Measurements from ENCODE around the gene CCNA2. TPM values are rescaled to one million over a fixed set of nuclear protein-coding genes. Genes with fewer than 3 reads are reported as not detected.
A peak's percentile ranks its signal among the peaks of the same experiment; 100 is the strongest.

The CCNA2 gene
- total RNA-seq: 10 to 100 TPM in 3 of 8 experiments, 1 to 10 TPM in 5; 1.5 to 65.6 (median 4.7) TPM

- ATAC-seq (replicated peaks in 6 of 8): peak; percentile 95 to 99 (median 98)
- peak within 1 kb of the TSS; percentile 38 to 55 (median 48) for H3K4me3 ChIP-seq
- H3K27ac ChIP-seq: peak within 1 kb of the TSS in 1 of 2 donors; percentile 28
- H3K4me1 ChIP-seq (replicated peaks in 1 of 2): no peaks in the 10 kb centered on the region
- 0 to 3% (median 2%) methylated on average over 4 to 17 of the region's 63 CpGs; no CpG with 5 or more reads in 5 of the 10 experiments for WGBS, 10 experiments
- in situ Hi-C loops (cut with MboI; ENCODE audit: low pct_unique_long_range_greater_than_20kb in 2 of 9, low sequenced_read_pairs in 9 of 9, unreplicated experiment in 9 of 9): no loop called here
Observed at GRCh38 chr4:121823505-121824170, at the start of gene CCNA2. CCNA2 (minus strand) TSS chr4:121823883; CDS start chr4:121823628, 255 bp downstream.

DNA sequence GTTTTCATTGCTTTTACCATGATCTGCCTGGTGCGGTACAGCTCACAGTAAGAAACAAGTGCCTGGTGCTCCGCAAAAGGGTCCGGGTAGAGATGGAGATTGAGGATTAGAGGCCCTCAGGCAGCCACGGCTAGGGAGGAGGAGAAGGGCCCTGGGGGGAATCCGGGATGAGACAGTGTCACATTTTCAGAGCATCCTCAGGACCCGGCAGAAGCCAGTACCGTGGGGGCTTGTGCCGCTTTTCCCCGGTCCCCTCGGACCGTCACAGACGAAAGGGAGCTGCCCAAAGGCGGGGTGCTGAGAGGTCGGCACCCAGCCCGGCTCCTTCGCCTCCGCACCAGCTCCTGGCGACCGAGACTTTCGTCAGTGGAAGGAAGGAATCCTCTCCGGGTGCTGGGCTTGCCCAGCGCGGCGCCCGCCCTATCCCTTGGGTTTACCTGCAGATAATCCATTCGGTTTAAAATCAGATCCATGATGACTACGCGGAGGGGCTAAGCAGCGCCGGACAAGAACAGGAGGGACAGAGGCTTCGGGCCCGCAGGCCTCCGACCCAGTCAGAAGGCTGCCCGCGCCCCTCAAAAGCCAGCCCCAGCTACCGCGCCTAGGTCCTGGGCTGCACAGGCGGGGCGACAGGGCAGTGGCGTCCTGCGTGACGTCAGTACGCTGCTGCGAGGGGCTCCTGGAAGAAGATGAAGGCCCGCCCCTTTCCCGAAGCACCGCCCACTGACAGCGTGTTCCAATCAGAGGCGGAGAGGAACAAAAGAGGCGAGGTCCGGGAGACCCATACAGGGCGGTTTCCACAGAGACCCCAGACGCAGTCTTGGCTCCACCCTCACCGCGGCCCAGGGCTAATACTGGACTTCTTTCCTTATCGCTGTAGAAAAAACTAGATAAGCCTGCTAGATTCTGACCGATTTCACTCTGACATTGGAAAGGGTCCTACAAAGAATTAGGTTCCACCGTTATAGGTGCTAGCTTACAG is 46.4 kb upstream of the CCNA2 start, which contains the start of gene BBS7:
BBS7 (minus strand) TSS at position 634 of the 982 bp plus-strand sequence; CDS start at position 473, 161 bp downstream.
- in situ Hi-C loops (cut with MboI; ENCODE audit: low pct_unique_long_range_greater_than_20kb in 2 of 9, low sequenced_read_pairs in 9 of 9, unreplicated experiment in 9 of 9): no loop called here
- H3K4me1 ChIP-seq (replicated peaks in 1 of 2): peaks cover 0 to 7% of the 10 kb centered on the region in 2 donors
- 0 to 4% (median 0%) methylated on average over 3 to 26 of the region's 58 CpGs; no CpG with 5 or more reads in 1 of the 10 experiments for WGBS, 10 experiments

GRCh38 chr4:121863799-121864198 is 40.1 kb upstream of the CCNA2 start:
- in situ Hi-C loops (cut with MboI; ENCODE audit: low pct_unique_long_range_greater_than_20kb in 2 of 9, low sequenced_read_pairs in 9 of 9, unreplicated experiment in 9 of 9): no loop called here

More for the DNA sequence above, 46.4 kb upstream of the CCNA2 start, which contains the start of gene BBS7:
- peak; percentile 90 to 97 (median 94) for ATAC-seq (replicated peaks in 6 of 8)
- Histone ChIP-seq H3K4me3 (peak within 1 kb of the TSS; percentile 55 to 77 (median 62)), H3K27ac (peak within 1 kb of the TSS; percentile 83 to 84)

DNA sequence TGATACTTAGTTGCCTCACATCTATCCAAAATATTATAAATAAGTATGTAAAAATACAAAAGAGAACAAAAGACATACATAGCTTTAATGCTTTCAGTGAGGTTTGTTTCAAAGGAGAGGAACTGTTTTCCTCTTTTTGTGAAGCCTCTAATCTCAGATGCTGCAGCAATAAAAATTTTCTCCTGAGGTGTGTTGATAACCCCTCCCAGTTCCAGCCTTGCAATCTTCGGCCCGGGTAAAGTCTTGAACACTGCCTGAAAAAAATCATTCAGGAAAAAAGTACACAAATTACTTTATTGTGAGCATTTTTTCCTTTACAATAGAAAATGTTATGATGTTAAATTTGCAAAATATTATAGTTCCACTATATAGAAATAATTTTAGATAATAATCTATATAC is 37.7 kb upstream of the CCNA2 start:
- 92 to 100% (median 100%) methylated on average over 1 to 2 of the region's 2 CpGs; no CpG with 5 or more reads in 1 of the 10 experiments for WGBS, 10 experiments
- no peak overlapping the region for H3K27ac ChIP-seq
- no peak for ATAC-seq (replicated peaks in 6 of 8)
- H3K4me1 ChIP-seq (replicated peaks in 1 of 2): peaks cover 6 to 10% of the 10 kb centered on the region in 2 donors
- H3K4me3 ChIP-seq: no peak overlapping the region
- in situ Hi-C loops (cut with MboI; ENCODE audit: low pct_unique_long_range_greater_than_20kb in 2 of 9, low sequenced_read_pairs in 9 of 9, unreplicated experiment in 9 of 9): no loop called here

More at GRCh38 chr4:121863799-121864198, 40.1 kb upstream of the CCNA2 start:
- peaks cover 6 to 13% of the 10 kb centered on the region in 2 donors for H3K4me1 ChIP-seq (replicated peaks in 1 of 2)
- H3K27ac ChIP-seq: no peak overlapping the region
- H3K4me3 ChIP-seq: no peak overlapping the region
- WGBS, 10 experiments: 8 to 100% (median 42%) methylated on average over 1 to 7 of the region's 7 CpGs; no CpG with 5 or more reads in 1 of the 10 experiments
- peak in 5 of 8 experiments; percentile 77 to 93 (median 83) for ATAC-seq (replicated peaks in 6 of 8)

DNA sequence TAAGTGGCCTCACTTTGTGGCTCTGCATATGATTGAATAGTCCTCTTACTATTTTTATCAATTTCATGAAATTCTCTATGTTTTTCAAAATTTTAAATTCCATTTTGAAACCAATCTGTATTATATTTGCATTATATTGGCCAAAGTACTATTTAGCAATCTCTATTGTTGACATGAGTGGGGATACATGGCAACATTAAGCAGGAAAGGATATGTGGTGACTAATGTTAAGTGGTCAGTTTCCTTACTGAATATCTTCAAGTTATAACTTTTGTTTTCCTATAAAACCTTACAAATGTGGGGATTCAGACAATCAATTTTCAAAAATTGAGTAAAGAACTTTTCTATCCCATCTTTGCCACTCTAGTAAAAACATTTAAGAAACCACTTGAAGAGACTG is 36.4 kb upstream of the CCNA2 start:
- Histone ChIP-seq H3K4me1 (replicated peaks in 1 of 2) (peaks cover 6 to 10% of the 10 kb centered on the region in 2 donors), H3K27ac (no peak overlapping the region), H3K4me3 (no peak overlapping the region)
- no peak for ATAC-seq (replicated peaks in 6 of 8)
- in situ Hi-C loops (cut with MboI; ENCODE audit: low pct_unique_long_range_greater_than_20kb in 2 of 9, low sequenced_read_pairs in 9 of 9, unreplicated experiment in 9 of 9): no loop called here

DNA sequence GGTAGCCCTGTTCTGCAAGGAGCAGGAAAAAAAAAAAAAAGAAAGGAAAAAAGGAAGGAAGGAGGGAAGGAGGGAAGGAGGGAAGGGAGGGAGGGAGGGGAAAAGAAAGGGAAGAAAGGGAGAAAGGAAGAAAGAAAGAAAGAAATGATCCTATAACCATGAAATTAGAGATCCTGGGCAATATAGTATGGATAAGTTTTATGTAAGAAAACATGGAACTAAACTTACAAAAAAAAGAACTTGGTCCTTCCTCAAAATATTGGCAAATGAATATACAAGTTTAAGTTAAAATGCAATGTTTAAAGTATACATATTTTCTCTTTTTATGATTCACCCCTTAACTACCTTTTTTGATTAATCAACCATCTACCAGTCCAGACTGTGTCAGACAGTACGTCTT is 27.7 kb upstream of the CCNA2 start:
- Histone ChIP-seq H3K4me3 (no peak overlapping the region), H3K4me1 (replicated peaks in 1 of 2) (no peaks in the 10 kb centered on the region), H3K27ac (no peak overlapping the region)
- ATAC-seq (replicated peaks in 6 of 8): no peak
- in situ Hi-C loops (cut with MboI; ENCODE audit: low pct_unique_long_range_greater_than_20kb in 2 of 9, low sequenced_read_pairs in 9 of 9, unreplicated experiment in 9 of 9): no loop called here
- WGBS, 10 experiments: 83 to 100% (median 100%) methylated on average over 1 of the region's 1 CpG; no CpG with 5 or more reads in 4 of the 10 experiments

DNA sequence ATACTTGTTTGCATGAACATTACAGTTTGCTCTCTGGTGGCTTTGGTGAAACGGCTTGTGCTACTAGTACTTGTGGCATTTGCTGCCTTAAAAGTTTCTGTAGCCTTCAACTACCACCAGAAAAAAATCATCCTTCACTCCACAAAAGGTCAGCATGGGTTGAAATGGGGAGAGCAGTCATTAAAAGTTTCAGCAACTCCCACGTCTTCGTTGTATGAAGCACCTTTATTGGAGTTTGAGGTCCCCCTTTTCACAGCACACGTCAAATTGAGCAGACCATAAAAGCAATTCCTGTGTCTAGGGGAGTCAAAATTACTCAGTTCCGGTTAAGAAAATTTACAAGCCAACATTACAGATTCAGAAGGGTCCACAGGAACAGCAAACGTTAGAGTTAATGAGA is 23.0 kb upstream of the CCNA2 start:
- WGBS, 10 experiments: 20 to 100% (median 84%) methylated on average over 1 to 6 of the region's 6 CpGs; no CpG with 5 or more reads in 2 of the 10 experiments
- no peaks in the 10 kb centered on the region for H3K4me1 ChIP-seq (replicated peaks in 1 of 2)
- ATAC-seq (replicated peaks in 6 of 8): no peak
- H3K27ac ChIP-seq: no peak overlapping the region
- no peak overlapping the region for H3K4me3 ChIP-seq
- in situ Hi-C loops (cut with MboI; ENCODE audit: low pct_unique_long_range_greater_than_20kb in 2 of 9, low sequenced_read_pairs in 9 of 9, unreplicated experiment in 9 of 9): no loop called here

- WGBS, 10 experiments: 70 to 100% (median 89%) methylated on average over 2 to 4 of the region's 4 CpGs; no CpG with 5 or more reads in 2 of the 10 experiments
- in situ Hi-C loops (cut with MboI; ENCODE audit: low pct_unique_long_range_greater_than_20kb in 2 of 9, low sequenced_read_pairs in 9 of 9, unreplicated experiment in 9 of 9): no loop called here
- Histone ChIP-seq H3K27ac (no peak overlapping the region), H3K4me3 (no peak overlapping the region), H3K4me1 (replicated peaks in 1 of 2) (no peaks in the 10 kb centered on the region)
- no peak for ATAC-seq (replicated peaks in 6 of 8)
Observed at GRCh38 chr4:121842862-121843261, 19.2 kb upstream of the CCNA2 start.

DNA sequence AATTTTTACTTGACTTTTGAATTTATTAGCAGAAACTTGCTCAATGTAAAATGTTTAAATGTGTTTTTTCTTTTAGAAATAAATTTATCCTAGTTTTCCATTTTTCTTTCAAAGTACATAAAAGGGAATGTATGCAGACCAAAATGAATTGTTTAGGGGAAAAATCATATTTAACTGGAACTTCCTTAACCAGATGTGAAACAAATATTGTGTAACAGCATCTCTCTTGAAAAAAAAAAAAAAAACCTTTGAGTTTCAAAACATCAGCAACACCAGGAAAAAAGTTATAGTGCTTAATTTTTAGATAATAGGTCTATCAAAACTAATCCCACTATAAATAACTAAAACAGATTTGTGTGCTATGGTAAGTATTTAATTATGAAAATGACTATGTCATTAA is 14.5 kb upstream of the CCNA2 start:
- Histone ChIP-seq H3K27ac (no peak overlapping the region), H3K4me1 (replicated peaks in 1 of 2) (no peaks in the 10 kb centered on the region), H3K4me3 (no peak overlapping the region)
- no peak for ATAC-seq (replicated peaks in 6 of 8)
- in situ Hi-C loops (cut with MboI; ENCODE audit: low pct_unique_long_range_greater_than_20kb in 2 of 9, low sequenced_read_pairs in 9 of 9, unreplicated experiment in 9 of 9): no loop called here

DNA sequence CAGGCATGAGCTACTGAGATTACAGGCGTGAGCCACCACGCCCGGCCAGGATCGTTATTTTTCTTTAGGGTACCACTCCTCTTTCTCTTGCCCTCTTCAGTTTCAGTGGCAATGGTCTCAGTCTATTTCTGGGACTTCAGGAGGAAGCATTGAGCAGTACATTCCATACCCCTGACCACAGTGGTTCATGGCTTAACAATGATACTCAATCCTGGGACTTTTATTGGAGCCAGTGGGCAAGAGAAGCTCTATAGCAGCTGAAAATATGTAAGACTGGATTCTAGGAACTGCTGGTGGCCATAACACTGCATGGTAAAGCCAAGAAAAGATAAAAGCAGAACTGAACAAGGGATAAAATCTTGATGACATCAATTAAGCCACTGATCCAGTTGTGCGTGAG is 5.8 kb upstream of the CCNA2 start:
- Histone ChIP-seq H3K27ac (no peak overlapping the region), H3K4me1 (replicated peaks in 1 of 2) (no peaks in the 10 kb centered on the region), H3K4me3 (no peak overlapping the region)
- WGBS, 10 experiments: 33 to 100% (median 84%) methylated on average over 1 to 5 of the region's 5 CpGs; no CpG with 5 or more reads in 1 of the 10 experiments
- no peak for ATAC-seq (replicated peaks in 6 of 8)
- in situ Hi-C loops (cut with MboI; ENCODE audit: low pct_unique_long_range_greater_than_20kb in 2 of 9, low sequenced_read_pairs in 9 of 9, unreplicated experiment in 9 of 9): no loop called here

DNA sequence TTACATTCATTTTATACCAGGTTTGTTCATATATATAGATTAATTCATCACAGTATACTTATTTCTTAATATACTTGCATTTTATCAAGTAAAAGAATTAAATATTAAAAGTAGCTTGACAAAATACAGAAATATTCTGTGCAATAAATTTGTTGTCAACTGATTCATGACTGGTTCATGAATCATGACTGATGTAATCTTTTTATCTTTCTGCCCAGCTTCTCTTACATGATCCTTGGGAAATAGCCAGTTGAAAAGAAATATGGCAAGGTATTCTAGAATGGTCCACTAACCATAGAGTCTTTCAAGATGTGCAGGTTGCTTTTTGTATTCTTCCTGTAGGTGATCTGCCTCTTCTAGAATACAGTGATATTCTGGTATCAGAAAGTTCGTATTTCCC is 4.2 kb upstream of the CCNA2 start:
- no peak for ATAC-seq (replicated peaks in 6 of 8)
- WGBS, 10 experiments: 40 to 100% (median 100%) methylated on average over 1 of the region's 1 CpG; no CpG with 5 or more reads in 4 of the 10 experiments

DNA sequence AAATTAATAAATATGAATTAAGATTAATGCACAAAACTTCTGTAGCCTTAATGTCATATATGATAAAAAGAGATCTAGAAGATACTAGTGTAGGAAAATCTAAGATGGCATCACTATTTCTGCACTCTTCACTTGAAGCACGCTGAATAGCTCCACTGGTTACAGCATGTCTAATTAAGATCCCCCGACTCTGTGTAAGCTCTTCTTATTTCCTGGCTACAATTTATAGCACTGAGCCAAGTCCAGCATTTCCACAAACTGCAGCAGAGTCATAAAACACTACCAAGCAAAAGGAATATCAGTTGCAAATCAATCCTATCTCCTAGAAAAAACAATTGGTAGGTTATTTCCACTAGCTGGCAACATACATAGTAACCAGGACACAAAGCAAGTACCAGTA is 1.3 kb upstream of the CCNA2 start:
- no peak for ATAC-seq (replicated peaks in 6 of 8)
- Histone ChIP-seq H3K4me3 (no peak overlapping the region), H3K4me1 (replicated peaks in 1 of 2) (no peaks in the 10 kb centered on the region), H3K27ac (no peak overlapping the region)
- in situ Hi-C loops (cut with MboI; ENCODE audit: low pct_unique_long_range_greater_than_20kb in 2 of 9, low sequenced_read_pairs in 9 of 9, unreplicated experiment in 9 of 9): no loop called here
- WGBS, 10 experiments: 0 to 88% (median 60%) methylated on average over 1 to 2 of the region's 2 CpGs; no CpG with 5 or more reads in 1 of the 10 experiments

More for the DNA sequence above, 4.2 kb upstream of the CCNA2 start:
- in situ Hi-C loops (cut with MboI; ENCODE audit: low pct_unique_long_range_greater_than_20kb in 2 of 9, low sequenced_read_pairs in 9 of 9, unreplicated experiment in 9 of 9): no loop called here
- no peak overlapping the region for H3K27ac ChIP-seq
- no peaks in the 10 kb centered on the region for H3K4me1 ChIP-seq (replicated peaks in 1 of 2)
- no peak overlapping the region for H3K4me3 ChIP-seq

DNA sequence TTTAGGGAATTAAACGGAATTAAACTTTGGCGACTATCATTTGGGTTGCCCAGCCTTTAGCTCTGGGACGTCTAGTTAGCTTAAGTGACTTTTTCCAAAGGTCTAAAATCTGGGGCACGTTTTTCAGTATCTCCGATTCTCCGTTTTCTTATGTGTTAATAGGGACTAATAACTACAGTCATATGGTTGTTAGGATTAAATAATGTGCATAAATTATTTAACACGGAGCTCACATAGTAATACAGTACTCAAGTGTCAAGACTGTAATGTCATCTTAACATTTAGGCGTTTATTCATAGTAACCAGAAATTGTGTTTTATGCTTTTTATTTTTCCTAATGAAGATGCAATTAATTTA is 466 bp upstream of the CCNA2 start:
- 0 to 50% (median 6%) methylated on average over 2 to 8 of the region's 8 CpGs for WGBS, 10 experiments
- no peaks in the 10 kb centered on the region for H3K4me1 ChIP-seq (replicated peaks in 1 of 2)
- ATAC-seq (replicated peaks in 6 of 8): peak in 4 of 8 experiments; percentile 2 to 13 (median 8)
- in situ Hi-C loops (cut with MboI; ENCODE audit: low pct_unique_long_range_greater_than_20kb in 2 of 9, low sequenced_read_pairs in 9 of 9, unreplicated experiment in 9 of 9): no loop called here
- peak overlapping the region; percentile 38 to 55 (median 48) for H3K4me3 ChIP-seq
- H3K27ac ChIP-seq: no peak overlapping the region

Measured in motor neuron (in vitro differentiated cells).